ENCODE measurements around the gene PIK3R5. TPM values are rescaled to one million over a fixed set of nuclear protein-coding genes. Genes with fewer than 3 reads are reported as not detected.

PIK3R5 gene
- total RNA-seq, 1 experiment from 2014 or later: not detected

DNA sequence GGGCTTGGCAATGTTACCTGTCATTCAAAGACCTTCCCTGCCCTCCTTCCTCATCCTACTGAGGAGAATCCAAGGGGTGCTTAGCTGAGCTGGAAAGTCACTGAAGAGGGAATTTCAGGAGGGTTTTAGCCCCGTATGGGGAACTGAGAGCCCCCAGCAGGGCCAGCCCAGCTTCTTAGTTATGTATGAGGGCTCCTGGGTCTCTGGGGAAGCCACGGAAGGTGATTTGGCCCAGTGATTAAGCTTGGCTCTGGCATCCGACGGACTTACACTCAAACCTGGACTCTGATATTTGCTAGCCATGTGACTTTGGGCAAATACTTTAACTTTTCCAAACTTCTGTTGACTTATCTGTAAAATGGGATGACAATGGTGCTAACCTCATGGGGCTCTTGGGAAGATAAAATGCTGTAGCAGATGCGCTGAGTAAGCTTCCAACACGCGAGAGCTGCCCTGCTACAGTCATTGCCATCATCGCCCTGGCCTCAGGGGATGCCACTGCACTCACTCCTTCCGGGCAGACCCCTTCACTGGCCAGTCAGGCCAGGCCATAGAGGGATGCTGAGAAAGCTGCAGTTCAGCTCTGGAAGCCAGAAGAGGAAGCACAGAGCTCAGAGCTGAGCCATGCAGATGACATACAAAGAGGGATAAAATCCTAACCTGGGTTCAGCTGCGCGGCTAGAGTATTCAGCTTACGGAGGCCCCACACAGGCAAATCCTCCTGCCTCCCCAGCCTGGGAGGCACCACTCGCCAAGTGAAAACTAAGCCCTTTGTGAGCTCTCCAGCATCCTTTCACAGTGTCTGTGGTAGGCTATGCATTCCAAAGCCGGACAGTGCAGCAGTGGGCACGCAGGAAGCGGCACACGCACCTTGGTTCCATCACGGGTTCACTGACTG is 53.2 kb downstream of the PIK3R5 start:
- Mint-ChIP-seq H3K4me1 (ENCODE audit: low read depth, unreplicated experiment) (no peaks in the 10 kb centered on the region), H3K36me3 (ENCODE audit: insufficient read depth, unreplicated experiment) (no peaks in the 10 kb centered on the region), H3K27ac (ENCODE audit: unreplicated experiment) (no peak overlapping the region), H3K27me3 (ENCODE audit: insufficient read depth, unreplicated experiment) (peaks cover 18% of the 10 kb centered on the region), H3K9me3 (ENCODE audit: unreplicated experiment) (no peaks in the 10 kb centered on the region), H3K4me3 (ENCODE audit: unreplicated experiment) (no peak overlapping the region)
- DNase-seq: no peak
- TF ChIP-seq, protein P1, sequence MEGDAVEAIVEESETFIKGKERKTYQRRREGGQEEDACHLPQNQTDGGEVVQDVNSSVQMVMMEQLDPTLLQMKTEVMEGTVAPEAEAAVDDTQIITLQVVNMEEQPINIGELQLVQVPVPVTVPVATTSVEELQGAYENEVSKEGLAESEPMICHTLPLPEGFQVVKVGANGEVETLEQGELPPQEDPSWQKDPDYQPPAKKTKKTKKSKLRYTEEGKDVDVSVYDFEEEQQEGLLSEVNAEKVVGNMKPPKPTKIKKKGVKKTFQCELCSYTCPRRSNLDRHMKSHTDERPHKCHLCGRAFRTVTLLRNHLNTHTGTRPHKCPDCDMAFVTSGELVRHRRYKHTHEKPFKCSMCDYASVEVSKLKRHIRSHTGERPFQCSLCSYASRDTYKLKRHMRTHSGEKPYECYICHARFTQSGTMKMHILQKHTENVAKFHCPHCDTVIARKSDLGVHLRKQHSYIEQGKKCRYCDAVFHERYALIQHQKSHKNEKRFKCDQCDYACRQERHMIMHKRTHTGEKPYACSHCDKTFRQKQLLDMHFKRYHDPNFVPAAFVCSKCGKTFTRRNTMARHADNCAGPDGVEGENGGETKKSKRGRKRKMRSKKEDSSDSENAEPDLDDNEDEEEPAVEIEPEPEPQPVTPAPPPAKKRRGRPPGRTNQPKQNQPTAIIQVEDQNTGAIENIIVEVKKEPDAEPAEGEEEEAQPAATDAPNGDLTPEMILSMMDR (IDR thresholded peaks at IDR 0.05; ENCODE audit: insufficient read depth in 1 of 2, low read depth in 1 of 2, low read length in 1 of 2, severe bottlenecking in 1 of 2, unreplicated experiment in 1 of 2): no peak
- Histone ChIP-seq H3K4me3 (ENCODE audit: low read depth, low read length) (no peak overlapping the region), H3K27me3 (replicated peaks; ENCODE audit: control insufficient read depth, insufficient read depth, low read length) (no peaks in the 10 kb centered on the region), H3K36me3 (ENCODE audit: control insufficient read depth, insufficient read depth, low read length) (no peaks in the 10 kb centered on the region), H3K4me1 (no peaks in the 10 kb centered on the region), H3K9me3 (no peaks in the 10 kb centered on the region)
- ChIA-PET POLR2A (no interaction called here), CTCF (interaction anchor here (0.5 to 1.0 kb wide), 2 partner anchors 17 to 114 kb away, joined by 3 read pairs; no protein-coding TSS in a partner anchor)
- intact Hi-C loops (cut with micrococcal nuclease; ENCODE audit: unreplicated experiment): no loop called here
- BruUV-seq (replicated peaks): no TSS peak

DNA sequence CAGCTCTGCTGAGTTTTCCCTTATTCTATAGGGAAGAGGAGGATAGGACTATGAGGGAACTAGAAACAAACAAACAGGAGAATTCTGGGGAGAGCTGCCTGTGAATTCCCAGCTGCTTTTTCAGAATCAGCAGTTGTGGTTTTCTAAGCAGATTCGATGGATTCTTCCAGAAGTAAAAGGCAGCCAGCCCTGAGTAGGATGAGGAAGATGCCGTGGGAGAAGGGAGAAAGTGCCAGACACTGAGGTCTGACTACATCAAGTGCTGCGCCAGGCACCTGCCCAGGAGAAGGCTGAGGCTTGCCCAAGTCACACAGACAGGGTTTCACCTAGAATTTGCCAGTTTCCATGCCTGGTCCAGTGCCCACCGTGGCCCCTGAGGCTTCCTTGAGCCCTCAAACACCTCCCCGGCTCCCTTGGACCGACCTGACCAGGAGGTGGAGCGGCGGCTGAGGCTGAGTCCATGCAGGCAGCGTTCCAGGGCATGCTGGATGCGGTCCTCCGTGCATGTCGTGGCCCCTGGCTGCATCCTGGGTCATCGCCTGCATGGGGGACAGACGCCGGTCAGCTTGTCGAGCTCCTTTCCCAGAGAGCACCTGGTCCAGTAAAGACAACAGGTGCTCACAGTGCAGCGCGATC is 54.4 kb downstream of the PIK3R5 start:
- no peaks in the 10 kb centered on the region for H3K27me3 ChIP-seq (replicated peaks; ENCODE audit: control insufficient read depth, insufficient read depth, low read length)
- POLR2A ChIA-PET: no interaction called here
- CTCF ChIA-PET: no interaction called here

DNA sequence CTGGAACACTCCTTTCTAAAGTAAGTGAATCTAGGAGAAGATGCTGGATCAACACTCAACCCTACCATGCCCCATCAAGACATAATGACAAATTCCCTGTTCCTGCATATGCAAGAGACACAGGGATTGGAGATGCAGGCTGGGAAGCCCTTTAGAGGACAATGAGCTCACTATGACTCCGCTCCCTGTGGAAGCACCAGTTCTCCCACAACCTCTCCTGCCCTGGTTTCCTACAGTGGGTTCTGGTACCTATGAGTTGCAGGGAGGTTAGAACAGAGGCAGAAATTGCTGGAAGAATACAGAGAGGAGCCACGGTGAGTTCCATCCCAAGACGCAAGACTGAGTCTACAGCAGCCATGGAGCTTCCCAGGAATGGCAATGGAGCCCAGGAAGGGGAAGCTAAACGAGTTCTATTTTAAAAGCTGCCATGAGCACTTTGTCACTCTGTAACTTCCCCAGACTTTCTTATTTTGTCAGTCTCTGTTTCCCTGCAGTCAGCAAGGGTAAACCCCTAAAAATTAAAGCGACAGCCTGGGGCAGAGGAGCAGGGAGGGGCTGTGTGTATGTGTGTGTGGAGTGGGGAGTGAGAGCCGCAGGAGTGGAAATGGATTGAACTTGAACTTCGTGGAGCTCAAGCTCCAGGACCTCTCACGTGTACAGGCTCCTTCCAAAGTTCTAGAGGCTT is 55.8 kb downstream of the PIK3R5 start:
- Mint-ChIP-seq H3K4me1 (ENCODE audit: low read depth, unreplicated experiment) (no peaks in the 10 kb centered on the region), H3K27ac (ENCODE audit: unreplicated experiment) (no peak overlapping the region), H3K9me3 (ENCODE audit: unreplicated experiment) (no peaks in the 10 kb centered on the region), H3K36me3 (ENCODE audit: insufficient read depth, unreplicated experiment) (no peaks in the 10 kb centered on the region), H3K27me3 (ENCODE audit: insufficient read depth, unreplicated experiment) (peaks cover 13% of the 10 kb centered on the region), H3K4me3 (ENCODE audit: unreplicated experiment) (no peak overlapping the region)
- TF ChIP-seq, protein P1 (IDR thresholded peaks at IDR 0.05; ENCODE audit: insufficient read depth in 1 of 2, low read depth in 1 of 2, low read length in 1 of 2, severe bottlenecking in 1 of 2, unreplicated experiment in 1 of 2): no peak
- no TSS peak for BruUV-seq (replicated peaks)
- H3K27me3 ChIP-seq (replicated peaks; ENCODE audit: control insufficient read depth, insufficient read depth, low read length): no peaks in the 10 kb centered on the region
- POLR2A ChIA-PET: no interaction called here
- H3K36me3 ChIP-seq (ENCODE audit: control insufficient read depth, insufficient read depth, low read length): no peaks in the 10 kb centered on the region
- CTCF ChIA-PET: interaction anchor here (0.5 kb wide), 1 partner anchor 1666 kb away, joined by 4 read pairs; no protein-coding TSS in a partner anchor
- intact Hi-C loops (cut with micrococcal nuclease; ENCODE audit: unreplicated experiment): no loop called here
- no peak for DNase-seq
- no peaks in the 10 kb centered on the region for H3K4me1 ChIP-seq
- no peaks in the 10 kb centered on the region for H3K9me3 ChIP-seq
- no peak overlapping the region for H3K4me3 ChIP-seq (ENCODE audit: low read depth, low read length)

More for the DNA sequence above, 54.4 kb downstream of the PIK3R5 start:
- no peaks in the 10 kb centered on the region for H3K9me3 Mint-ChIP-seq (ENCODE audit: unreplicated experiment)
- no TSS peak for BruUV-seq (replicated peaks)
- no peaks in the 10 kb centered on the region for H3K36me3 ChIP-seq (ENCODE audit: control insufficient read depth, insufficient read depth, low read length)
- intact Hi-C loops (cut with micrococcal nuclease; ENCODE audit: unreplicated experiment): no loop called here
- H3K36me3 Mint-ChIP-seq (ENCODE audit: insufficient read depth, unreplicated experiment): no peaks in the 10 kb centered on the region
- TF ChIP-seq, protein P1 (IDR thresholded peaks at IDR 0.05; ENCODE audit: insufficient read depth in 1 of 2, low read depth in 1 of 2, low read length in 1 of 2, severe bottlenecking in 1 of 2, unreplicated experiment in 1 of 2): no peak
- H3K27ac Mint-ChIP-seq (ENCODE audit: unreplicated experiment): no peak overlapping the region
- H3K4me1 Mint-ChIP-seq (ENCODE audit: low read depth, unreplicated experiment): no peaks in the 10 kb centered on the region
- H3K4me1 ChIP-seq: no peaks in the 10 kb centered on the region
- DNase-seq: no peak
- peaks cover 14% of the 10 kb centered on the region for H3K27me3 Mint-ChIP-seq (ENCODE audit: insufficient read depth, unreplicated experiment)
- H3K9me3 ChIP-seq: no peaks in the 10 kb centered on the region
- no peak overlapping the region for H3K4me3 ChIP-seq (ENCODE audit: low read depth, low read length)
- no peak overlapping the region for H3K4me3 Mint-ChIP-seq (ENCODE audit: unreplicated experiment)
